Measurements from ENCODE around the gene R3HCC1L.
"Not testable (repeated sequence)": the region's sequence is repeated elsewhere in the genome, so short reads cannot be mapped to it uniquely, and the experiment has no call there.

R3HCC1L gene

GRCh38 chr10:98141484-98142073 is 7.1 kb downstream of the R3HCC1L start:
- H3K36me3 Mint-ChIP-seq (ENCODE audit: low read depth): peaks cover 17% of the 10 kb centered on the region
- H3K4me3 Mint-ChIP-seq: no peak overlapping the region
- H3K4me1 Mint-ChIP-seq (ENCODE audit: low read depth): peaks cover 38% of the 10 kb centered on the region
- H3K27ac Mint-ChIP-seq: no peak overlapping the region
- H3K27me3 Mint-ChIP-seq (ENCODE audit: low read depth): no peaks in the 10 kb centered on the region
- peaks cover 12% of the 10 kb centered on the region for H3K9me3 Mint-ChIP-seq

GRCh38 chr10:98144985-98145384 is 10.5 kb downstream of the R3HCC1L start:
- H3K4me1 Mint-ChIP-seq (ENCODE audit: low read depth): peaks cover 21% of the 10 kb centered on the region
- H3K27ac Mint-ChIP-seq: no peak overlapping the region
- H3K9me3 Mint-ChIP-seq: peaks cover 44% of the 10 kb centered on the region
- H3K27me3 Mint-ChIP-seq (ENCODE audit: low read depth): no peaks in the 10 kb centered on the region
- no peak overlapping the region for H3K4me3 Mint-ChIP-seq
- H3K36me3 Mint-ChIP-seq (ENCODE audit: low read depth): peaks cover 47% of the 10 kb centered on the region

- H3K4me3 Mint-ChIP-seq: no peak overlapping the region
- peaks cover 46% of the 10 kb centered on the region for H3K9me3 Mint-ChIP-seq
- no peak overlapping the region for H3K27ac Mint-ChIP-seq
- H3K36me3 Mint-ChIP-seq (ENCODE audit: low read depth): peaks cover 55% of the 10 kb centered on the region
- no peaks in the 10 kb centered on the region for H3K27me3 Mint-ChIP-seq (ENCODE audit: low read depth)
- H3K4me1 Mint-ChIP-seq (ENCODE audit: low read depth): peaks cover 6% of the 10 kb centered on the region
Observed at GRCh38 chr10:98149858-98150257, 15.4 kb downstream of the R3HCC1L start.

GRCh38 chr10:98150544-98150943 is 16.1 kb downstream of the R3HCC1L start:
- H3K36me3 Mint-ChIP-seq (ENCODE audit: low read depth): peaks cover 51% of the 10 kb centered on the region
- peaks cover 42% of the 10 kb centered on the region for H3K9me3 Mint-ChIP-seq
- H3K4me3 Mint-ChIP-seq: no peak overlapping the region
- no peak overlapping the region for H3K27ac Mint-ChIP-seq
- peaks cover 7% of the 10 kb centered on the region for H3K4me1 Mint-ChIP-seq (ENCODE audit: low read depth)
- no peaks in the 10 kb centered on the region for H3K27me3 Mint-ChIP-seq (ENCODE audit: low read depth)

GRCh38 chr10:98152778-98153177 is 18.3 kb downstream of the R3HCC1L start:
- Mint-ChIP-seq H3K4me1 (ENCODE audit: low read depth) (peaks cover 11% of the 10 kb centered on the region), H3K36me3 (ENCODE audit: low read depth) (peaks cover 47% of the 10 kb centered on the region), H3K9me3 (peaks cover 28% of the 10 kb centered on the region)
- not testable (repeated sequence) for H3K27me3 Mint-ChIP-seq (ENCODE audit: low read depth); H3K4me3 Mint-ChIP-seq; H3K27ac Mint-ChIP-seq

- Mint-ChIP-seq H3K9me3 (peaks cover 22% of the 10 kb centered on the region), H3K36me3 (ENCODE audit: low read depth) (peaks cover 43% of the 10 kb centered on the region), H3K4me1 (ENCODE audit: low read depth) (peaks cover 11% of the 10 kb centered on the region)
- not testable (repeated sequence) for H3K27ac Mint-ChIP-seq; H3K4me3 Mint-ChIP-seq; H3K27me3 Mint-ChIP-seq (ENCODE audit: low read depth)
Observed at GRCh38 chr10:98153213-98153958, 18.9 kb downstream of the R3HCC1L start.

- H3K36me3 Mint-ChIP-seq (ENCODE audit: low read depth): peaks cover 37% of the 10 kb centered on the region
- H3K9me3 Mint-ChIP-seq: peaks cover 15% of the 10 kb centered on the region
- peaks cover 11% of the 10 kb centered on the region for H3K4me1 Mint-ChIP-seq (ENCODE audit: low read depth)
- H3K4me3 Mint-ChIP-seq: no peak overlapping the region
- no peaks in the 10 kb centered on the region for H3K27me3 Mint-ChIP-seq (ENCODE audit: low read depth)
- H3K27ac Mint-ChIP-seq: no peak overlapping the region
Observed at GRCh38 chr10:98154076-98154475, 19.6 kb downstream of the R3HCC1L start.

GRCh38 chr10:98158576-98158975 is 24.1 kb downstream of the R3HCC1L start:
- no peak overlapping the region for H3K4me3 Mint-ChIP-seq
- peaks cover 23% of the 10 kb centered on the region for H3K36me3 Mint-ChIP-seq (ENCODE audit: low read depth)

GRCh38 chr10:98163941-98164340 is 29.5 kb downstream of the R3HCC1L start:
- Mint-ChIP-seq H3K4me1 (ENCODE audit: low read depth) (peaks cover 2% of the 10 kb centered on the region), H3K9me3 (no peaks in the 10 kb centered on the region), H3K36me3 (ENCODE audit: low read depth) (peaks cover 29% of the 10 kb centered on the region), H3K27me3 (ENCODE audit: low read depth) (no peaks in the 10 kb centered on the region), H3K4me3 (no peak overlapping the region), H3K27ac (no peak overlapping the region)

More at GRCh38 chr10:98158576-98158975, 24.1 kb downstream of the R3HCC1L start:
- Mint-ChIP-seq H3K27me3 (ENCODE audit: low read depth) (no peaks in the 10 kb centered on the region), H3K27ac (no peak overlapping the region), H3K4me1 (ENCODE audit: low read depth) (peaks cover 11% of the 10 kb centered on the region), H3K9me3 (no peaks in the 10 kb centered on the region)

- H3K27me3 Mint-ChIP-seq (ENCODE audit: low read depth): no peaks in the 10 kb centered on the region
- peaks cover 29% of the 10 kb centered on the region for H3K36me3 Mint-ChIP-seq (ENCODE audit: low read depth)
- no peak overlapping the region for H3K4me3 Mint-ChIP-seq
- peaks cover 7% of the 10 kb centered on the region for H3K4me1 Mint-ChIP-seq (ENCODE audit: low read depth)
- H3K27ac Mint-ChIP-seq: no peak overlapping the region
- no peaks in the 10 kb centered on the region for H3K9me3 Mint-ChIP-seq
Observed at GRCh38 chr10:98167191-98167590, 32.7 kb downstream of the R3HCC1L start.

- Mint-ChIP-seq H3K27ac (no peak overlapping the region), H3K36me3 (ENCODE audit: low read depth) (peaks cover 27% of the 10 kb centered on the region), H3K4me1 (ENCODE audit: low read depth) (peaks cover 8% of the 10 kb centered on the region), H3K4me3 (no peak overlapping the region), H3K9me3 (no peaks in the 10 kb centered on the region), H3K27me3 (ENCODE audit: low read depth) (no peaks in the 10 kb centered on the region)
Observed at GRCh38 chr10:98168147-98168546, 33.7 kb downstream of the R3HCC1L start.

GRCh38 chr10:98168766-98169165 is 34.3 kb downstream of the R3HCC1L start:
- H3K36me3 Mint-ChIP-seq (ENCODE audit: low read depth): peaks cover 23% of the 10 kb centered on the region
- H3K27me3 Mint-ChIP-seq (ENCODE audit: low read depth): no peaks in the 10 kb centered on the region
- H3K4me1 Mint-ChIP-seq (ENCODE audit: low read depth): peaks cover 8% of the 10 kb centered on the region
- H3K27ac Mint-ChIP-seq: no peak overlapping the region
- no peaks in the 10 kb centered on the region for H3K9me3 Mint-ChIP-seq
- H3K4me3 Mint-ChIP-seq: no peak overlapping the region

GRCh38 chr10:98169379-98169778 is 34.9 kb downstream of the R3HCC1L start:
- H3K36me3 Mint-ChIP-seq (ENCODE audit: low read depth): peaks cover 21% of the 10 kb centered on the region
- H3K4me1 Mint-ChIP-seq (ENCODE audit: low read depth): peaks cover 8% of the 10 kb centered on the region
- H3K4me3 Mint-ChIP-seq: no peak overlapping the region
- no peak overlapping the region for H3K27ac Mint-ChIP-seq
- no peaks in the 10 kb centered on the region for H3K27me3 Mint-ChIP-seq (ENCODE audit: low read depth)
- no peaks in the 10 kb centered on the region for H3K9me3 Mint-ChIP-seq

- Mint-ChIP-seq H3K4me3 (no peak overlapping the region), H3K9me3 (no peaks in the 10 kb centered on the region), H3K27ac (no peak overlapping the region), H3K27me3 (ENCODE audit: low read depth) (no peaks in the 10 kb centered on the region), H3K4me1 (ENCODE audit: low read depth) (peaks cover 7% of the 10 kb centered on the region), H3K36me3 (ENCODE audit: low read depth) (peaks cover 19% of the 10 kb centered on the region)
Observed at GRCh38 chr10:98170249-98171117, 36.0 kb downstream of the R3HCC1L start.
